ENCODE results near the gene TXNDC17. TPM values are rescaled to one million over a fixed set of nuclear protein-coding genes. Genes with fewer than 3 reads are reported as not detected.

TXNDC17 gene
- total and polyA plus RNA-seq, 2 of the 13 experiments (the other 11 are each of a cell fraction or from before 2014, with no cell fraction given), result 188 to 266 TPM

- TF ChIP-seq, protein P1, sequence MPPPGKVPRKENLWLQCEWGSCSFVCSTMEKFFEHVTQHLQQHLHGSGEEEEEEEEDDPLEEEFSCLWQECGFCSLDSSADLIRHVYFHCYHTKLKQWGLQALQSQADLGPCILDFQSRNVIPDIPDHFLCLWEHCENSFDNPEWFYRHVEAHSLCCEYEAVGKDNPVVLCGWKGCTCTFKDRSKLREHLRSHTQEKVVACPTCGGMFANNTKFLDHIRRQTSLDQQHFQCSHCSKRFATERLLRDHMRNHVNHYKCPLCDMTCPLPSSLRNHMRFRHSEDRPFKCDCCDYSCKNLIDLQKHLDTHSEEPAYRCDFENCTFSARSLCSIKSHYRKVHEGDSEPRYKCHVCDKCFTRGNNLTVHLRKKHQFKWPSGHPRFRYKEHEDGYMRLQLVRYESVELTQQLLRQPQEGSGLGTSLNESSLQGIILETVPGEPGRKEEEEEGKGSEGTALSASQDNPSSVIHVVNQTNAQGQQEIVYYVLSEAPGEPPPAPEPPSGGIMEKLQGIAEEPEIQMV (CRISPR knock-in tag; IDR thresholded peaks at IDR 0.05; ENCODE audit: low read depth), result peak; percentile 78
- TF ChIP-seq U2AF1 (optimal IDR thresholded peaks at IDR 0.05; ENCODE audit: low read depth, low read length) (peak; percentile 88), ZNF354B (CRISPR knock-in tag; IDR thresholded peaks at IDR 0.05) (0 out of 2 replicates have a peak, but pooled peaks have one; percentile 89), NCOA5 (CRISPR knock-in tag; IDR thresholded peaks at IDR 0.05) (no peak), RARA (CRISPR knock-in tag; IDR thresholded peaks at IDR 0.05) (peak; percentile 46), ZNF737 (CRISPR knock-in tag; IDR thresholded peaks at IDR 0.05; ENCODE audit: borderline replicate concordance) (0 out of 2 replicates have a peak, but pooled peaks have one; percentile 90), SMAD1 (CRISPR knock-in tag; IDR thresholded peaks at IDR 0.05; ENCODE audit: borderline replicate concordance, low read depth) (peak; percentile 84; the same call in 1 of the 2 replicates), SETDB1 (CRISPR knock-in tag; IDR thresholded peaks at IDR 0.05; ENCODE audit: borderline replicate concordance) (peak; percentile 97; the same call in 1 of the 2 replicates), PTBP1 (IDR thresholded peaks at IDR 0.05; ENCODE audit: low read depth, low read length, poor library complexity, severe bottlenecking) (no peak), MBD4 (IDR thresholded peaks at IDR 0.05; ENCODE audit: borderline replicate concordance, low read length) (no peak), DBP (CRISPR knock-in tag; IDR thresholded peaks at IDR 0.05; ENCODE audit: not compliant biosample characterization) (no peak), NFATC3 (CRISPR knock-in tag; IDR thresholded peaks at IDR 0.05) (peak; percentile 98), KDM1A (CRISPR knock-in tag; IDR thresholded peaks at IDR 0.05) (peak; percentile 64; the same call in 1 of the 2 replicates), ZBTB49 (CRISPR knock-in tag; IDR thresholded peaks at IDR 0.05; ENCODE audit: borderline replicate concordance) (no peak), IRX3 (CRISPR knock-in tag; IDR thresholded peaks at IDR 0.05; ENCODE audit: borderline replicate concordance, low read depth) (peak; percentile 99), ZNF747 (CRISPR knock-in tag; IDR thresholded peaks at IDR 0.05; ENCODE audit: borderline replicate concordance) (peak; percentile 95; the same call in 1 of the 2 replicates), PAF1 (CRISPR knock-in tag; IDR thresholded peaks at IDR 0.05) (no peak), TP53 (CRISPR knock-in tag; conservative IDR thresholded peaks at IDR 0.05) (0 out of 2 replicates have a peak, but pooled peaks have one; percentile 47), FOXM1 (CRISPR knock-in tag; IDR thresholded peaks at IDR 0.05) (no peak), POGZ (CRISPR knock-in tag; IDR thresholded peaks at IDR 0.05) (no peak; the same call in 1 of the 2 replicates), ZNF484 (CRISPR knock-in tag; IDR thresholded peaks at IDR 0.05; ENCODE audit: borderline replicate concordance, low read depth) (peak; percentile 94; the same call in 1 of the 2 replicates)
- TF ChIP-seq, protein P2, sequence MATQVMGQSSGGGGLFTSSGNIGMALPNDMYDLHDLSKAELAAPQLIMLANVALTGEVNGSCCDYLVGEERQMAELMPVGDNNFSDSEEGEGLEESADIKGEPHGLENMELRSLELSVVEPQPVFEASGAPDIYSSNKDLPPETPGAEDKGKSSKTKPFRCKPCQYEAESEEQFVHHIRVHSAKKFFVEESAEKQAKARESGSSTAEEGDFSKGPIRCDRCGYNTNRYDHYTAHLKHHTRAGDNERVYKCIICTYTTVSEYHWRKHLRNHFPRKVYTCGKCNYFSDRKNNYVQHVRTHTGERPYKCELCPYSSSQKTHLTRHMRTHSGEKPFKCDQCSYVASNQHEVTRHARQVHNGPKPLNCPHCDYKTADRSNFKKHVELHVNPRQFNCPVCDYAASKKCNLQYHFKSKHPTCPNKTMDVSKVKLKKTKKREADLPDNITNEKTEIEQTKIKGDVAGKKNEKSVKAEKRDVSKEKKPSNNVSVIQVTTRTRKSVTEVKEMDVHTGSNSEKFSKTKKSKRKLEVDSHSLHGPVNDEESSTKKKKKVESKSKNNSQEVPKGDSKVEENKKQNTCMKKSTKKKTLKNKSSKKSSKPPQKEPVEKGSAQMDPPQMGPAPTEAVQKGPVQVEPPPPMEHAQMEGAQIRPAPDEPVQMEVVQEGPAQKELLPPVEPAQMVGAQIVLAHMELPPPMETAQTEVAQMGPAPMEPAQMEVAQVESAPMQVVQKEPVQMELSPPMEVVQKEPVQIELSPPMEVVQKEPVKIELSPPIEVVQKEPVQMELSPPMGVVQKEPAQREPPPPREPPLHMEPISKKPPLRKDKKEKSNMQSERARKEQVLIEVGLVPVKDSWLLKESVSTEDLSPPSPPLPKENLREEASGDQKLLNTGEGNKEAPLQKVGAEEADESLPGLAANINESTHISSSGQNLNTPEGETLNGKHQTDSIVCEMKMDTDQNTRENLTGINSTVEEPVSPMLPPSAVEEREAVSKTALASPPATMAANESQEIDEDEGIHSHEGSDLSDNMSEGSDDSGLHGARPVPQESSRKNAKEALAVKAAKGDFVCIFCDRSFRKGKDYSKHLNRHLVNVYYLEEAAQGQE (IDR thresholded peaks at IDR 0.05; ENCODE audit: borderline replicate concordance in 1 of 2, low read depth in 1 of 2, low read length in 2 of 2), result no peak
Observed at GRCh38 chr17:6651919-6652452, 11.1 kb downstream of the TXNDC17 start (continued).

Data from HepG2 (cell line).